NCI-H1436 (cell line): ENCODE data around the gene EPB41L2.

Experiments
- DNase-seq: peaks from one replicate; lab custom pipeline; 2025; lab: John Stamatoyannopoulos, UW

The EPB41L2 gene

GRCh38 chr6:130975325-130975724 lies 87.7 kb downstream of the EPB41L2 start:
- DNase-seq, result no peak

- no peak for DNase-seq
Observed at GRCh38 chr6:130973521-130974277, 89.3 kb downstream of the EPB41L2 start.

- no peak for DNase-seq
Observed at GRCh38 chr6:130971504-130971903, 91.5 kb downstream of the EPB41L2 start.

GRCh38 chr6:130970839-130971410 lies 92.1 kb downstream of the EPB41L2 start:
- no peak for DNase-seq

GRCh38 chr6:130969791-130970491 lies 93.1 kb downstream of the EPB41L2 start:
- DNase-seq, result no peak

- no peak for DNase-seq
Observed at GRCh38 chr6:130969166-130969565, 93.9 kb downstream of the EPB41L2 start.

- DNase-seq, result no peak
Observed at GRCh38 chr6:130968476-130968875, 94.6 kb downstream of the EPB41L2 start.

- DNase-seq, result no peak
Observed at GRCh38 chr6:130967502-130968445, 95.3 kb downstream of the EPB41L2 start.

- no peak for DNase-seq
Observed at GRCh38 chr6:130966344-130966980, 96.6 kb downstream of the EPB41L2 start.

GRCh38 chr6:130965656-130966055 lies 97.4 kb downstream of the EPB41L2 start:
- no peak for DNase-seq

- DNase-seq, result no peak
Observed at GRCh38 chr6:130964808-130965604, 98.0 kb downstream of the EPB41L2 start.

GRCh38 chr6:130964289-130964688 lies 98.8 kb downstream of the EPB41L2 start:
- DNase-seq, result no peak

- DNase-seq, result no peak
Observed at GRCh38 chr6:130962966-130963365, 100.1 kb downstream of the EPB41L2 start.

- no peak for DNase-seq
Observed at GRCh38 chr6:130961148-130961547, 101.9 kb downstream of the EPB41L2 start.

- no peak for DNase-seq
Observed at GRCh38 chr6:130959951-130960350, 103.1 kb downstream of the EPB41L2 start.

GRCh38 chr6:130958468-130958867 lies 104.6 kb downstream of the EPB41L2 start:
- no peak for DNase-seq

GRCh38 chr6:130955755-130956154 lies 107.3 kb downstream of the EPB41L2 start:
- no peak for DNase-seq

GRCh38 chr6:130949553-130949952 lies 113.5 kb downstream of the EPB41L2 start:
- no peak for DNase-seq

- no peak for DNase-seq
Observed at GRCh38 chr6:130947464-130947863, 115.6 kb downstream of the EPB41L2 start.

- no peak for DNase-seq
Observed at GRCh38 chr6:130946076-130946475, 117.0 kb downstream of the EPB41L2 start.
